Gastroesophageal sphincter (tissue), 3 donors: ENCODE results near the gene OSTN.

Experiments used
- CTCF ChIP-seq, 4 experiments: fragments of 200-600 bp in 2 of 4; fragments of 450-650 bp in 2 of 4; sonication (generic) in 1 of 4; IDR thresholded peaks; one replicate each; pipeline ENCODE4 v1.5.1; 2017 to 2019; ENCODE audit warnings: antibody characterized with exemption in 4 of 4, mild to moderate bottlenecking in 2 of 4, moderate library complexity in 2 of 4
- EP300 ChIP-seq: sonication (generic); formaldehyde crosslinking; IDR thresholded peaks from one replicate; pipeline ENCODE4 v1.6.1; 2017; ENCODE audit warnings: antibody characterized with exemption, mild to moderate bottlenecking
- POLR2A ChIP-seq, 2 donors: fragments of 450-650 bp; IDR thresholded peaks; one replicate each; pipeline ENCODE4 v1.6.1; 2017; ENCODE audit warnings: antibody characterized with exemption in 2 of 2, mild to moderate bottlenecking in 2 of 2, moderate library complexity in 1 of 2
- POLR2AphosphoS5 ChIP-seq: sonication (generic); formaldehyde crosslinking; IDR thresholded peaks from one replicate; pipeline ENCODE4 v1.6.1; 2017; ENCODE audit warnings: antibody characterized with exemption

- no peak for TF ChIP-seq CTCF (IDR thresholded peaks at IDR 0.05)
- no peak for TF ChIP-seq POLR2A (IDR thresholded peaks at IDR 0.05)
- no peak for TF ChIP-seq EP300
- TF ChIP-seq POLR2AphosphoS5: no peak
These were observed 64.8 kb downstream of the OSTN start for GRCh38 chr3:191263850-191264249.
